ENCODE results near the gene LHPP.
A peak's percentile ranks its signal among the peaks of the same experiment; 100 is the strongest.

The LHPP gene

DNA sequence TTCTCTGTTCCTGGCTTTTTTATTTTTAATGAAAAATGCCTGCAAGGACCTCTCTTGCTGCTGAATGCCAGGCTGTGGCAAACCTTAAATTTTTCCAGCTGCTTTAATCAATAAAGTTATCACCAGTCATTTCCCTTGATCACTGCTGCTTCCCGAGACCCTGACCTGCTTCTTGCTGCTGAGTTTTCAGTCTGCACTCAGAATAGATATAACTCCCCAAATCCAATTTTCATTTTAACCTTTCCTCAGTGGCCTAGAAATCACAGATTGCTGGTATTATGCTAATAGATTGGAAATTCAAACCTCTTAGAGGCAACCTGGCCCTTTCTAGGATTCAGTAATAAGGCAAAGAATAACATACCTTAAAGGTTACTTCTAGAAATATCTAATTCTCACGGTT, 43.7 kb downstream of the LHPP start:
- no peaks in the 10 kb centered on the region for H3K4me1 ChIP-seq (ENCODE audit: control insufficient read depth, insufficient read depth, low read length)
- no peak overlapping the region for H3K4me3 ChIP-seq (ENCODE audit: low read depth, low read length)
- CTCF ChIA-PET: interaction anchor here (1.4 kb wide), 1 partner anchor 25 kb away, joined by 4 read pairs; no protein-coding TSS in a partner anchor
- TF ChIP-seq OSR2 (tag by site-specific recombination; IDR thresholded peaks at IDR 0.05): no peak
- no peak for TF ChIP-seq ZNF658 (tag by site-specific recombination; IDR thresholded peaks at IDR 0.05)
- TF ChIP-seq ZNF548 (tag by site-specific recombination; IDR thresholded peaks at IDR 0.05): no peak
- TF ChIP-seq, protein P1, sequence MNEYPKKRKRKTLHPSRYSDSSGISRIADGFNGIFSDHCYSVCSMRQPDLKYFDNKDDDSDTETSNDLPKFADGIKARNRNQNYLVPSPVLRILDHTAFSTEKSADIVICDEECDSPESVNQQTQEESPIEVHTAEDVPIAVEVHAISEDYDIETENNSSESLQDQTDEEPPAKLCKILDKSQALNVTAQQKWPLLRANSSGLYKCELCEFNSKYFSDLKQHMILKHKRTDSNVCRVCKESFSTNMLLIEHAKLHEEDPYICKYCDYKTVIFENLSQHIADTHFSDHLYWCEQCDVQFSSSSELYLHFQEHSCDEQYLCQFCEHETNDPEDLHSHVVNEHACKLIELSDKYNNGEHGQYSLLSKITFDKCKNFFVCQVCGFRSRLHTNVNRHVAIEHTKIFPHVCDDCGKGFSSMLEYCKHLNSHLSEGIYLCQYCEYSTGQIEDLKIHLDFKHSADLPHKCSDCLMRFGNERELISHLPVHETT (tag by site-specific recombination; IDR thresholded peaks at IDR 0.05): no peak
- TF ChIP-seq OVOL3 (tag by site-specific recombination; IDR thresholded peaks at IDR 0.05): no peak
- no peak for TF ChIP-seq KLF10 (tag by site-specific recombination; IDR thresholded peaks at IDR 0.05)
- no peak for TF ChIP-seq ZNF785 (tag by site-specific recombination; IDR thresholded peaks at IDR 0.05)
- H3K9me3 ChIP-seq (ENCODE audit: control insufficient read depth, insufficient read depth, low read depth, low read length): no peaks in the 10 kb centered on the region
- POLR2A ChIA-PET: no interaction called here
- no peak overlapping the region for H3K27ac ChIP-seq (ENCODE audit: extremely low read depth, low read depth, low read length)
- peaks cover 0 to 5% of the 10 kb centered on the region in 2 experiments; a peak in 1 of 3 replicates for H3K36me3 ChIP-seq (ENCODE audit: control insufficient read depth in 2 of 2, insufficient read depth in 1 of 2, low read length in 2 of 2)

DNA sequence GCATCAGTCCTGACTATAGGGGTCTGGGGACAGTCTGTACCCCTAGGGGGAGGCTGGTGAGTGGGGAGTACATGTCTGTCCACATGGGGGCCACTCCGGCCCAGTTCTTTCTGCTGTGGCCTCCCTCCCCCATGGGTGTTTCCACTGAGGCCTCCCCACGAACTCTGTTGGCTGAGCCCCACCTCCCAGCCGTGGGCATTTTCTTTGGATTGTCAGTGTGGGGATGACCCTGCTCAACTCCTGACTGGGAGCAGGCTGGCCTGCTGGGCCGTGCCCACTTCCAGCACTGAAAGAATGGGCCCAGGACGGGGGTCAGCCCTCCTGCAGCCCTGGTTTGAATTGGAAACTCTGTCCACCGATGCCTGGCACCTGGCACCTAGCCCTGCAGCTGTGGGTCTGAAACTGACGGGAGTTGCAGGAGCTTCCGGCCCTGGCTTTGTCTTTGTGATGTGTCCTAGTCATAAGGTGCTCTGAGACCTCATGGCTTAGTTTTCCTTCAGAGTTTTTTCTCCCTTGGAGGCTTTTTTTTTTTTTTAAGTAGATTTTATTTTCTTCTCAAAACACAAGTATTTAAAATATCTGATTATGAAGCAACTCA, 46.5 kb downstream of the LHPP start:
- no peak overlapping the region for H3K4me3 ChIP-seq (ENCODE audit: low read depth, low read length)
- CTCF ChIA-PET: interaction anchor here (0.6 kb wide), 1 partner anchor 119 kb away, joined by 6 read pairs; no protein-coding TSS in a partner anchor
- POLR2A ChIA-PET: no interaction called here

DNA sequence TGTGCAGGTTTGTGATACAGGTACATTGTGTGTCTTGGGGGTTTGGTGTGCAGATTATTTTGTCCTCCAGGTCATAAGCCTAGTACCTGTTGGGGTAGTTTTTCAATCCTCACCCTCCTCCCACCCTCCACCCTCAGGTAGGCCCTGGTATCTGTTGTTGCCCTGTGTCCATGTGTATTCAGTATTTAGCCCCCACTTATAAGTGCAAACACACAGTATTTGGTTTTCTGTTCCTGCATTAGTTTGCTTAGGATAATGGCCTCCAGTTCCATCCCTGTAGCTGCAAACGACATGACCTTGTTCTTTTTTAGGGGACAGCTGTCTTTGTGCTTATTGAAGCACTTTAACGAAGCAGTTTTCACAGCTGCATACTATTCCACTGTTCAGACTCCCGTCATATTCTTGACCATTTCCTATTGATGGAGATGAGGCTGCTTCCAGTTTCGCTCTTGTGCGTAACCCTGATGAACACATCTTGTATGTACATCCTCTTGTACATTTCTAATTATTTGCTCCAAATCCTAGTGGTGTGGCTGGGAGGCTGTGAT, 47.4 kb downstream of the LHPP start:
- ChIA-PET POLR2A (no interaction called here), CTCF (interaction anchor here (0.6 kb wide), 1 partner anchor 120 kb away, joined by 6 read pairs; no protein-coding TSS in a partner anchor)
- H3K36me3 ChIP-seq (ENCODE audit: control insufficient read depth in 2 of 2, insufficient read depth in 1 of 2, low read length in 2 of 2): no peaks in the 10 kb centered on the region
- H3K4me1 ChIP-seq (ENCODE audit: control insufficient read depth, insufficient read depth, low read length): no peaks in the 10 kb centered on the region
- peak; percentile 97 for TF ChIP-seq ZNF146 (tag by site-specific recombination; IDR thresholded peaks at IDR 0.05)
- TF ChIP-seq, protein P2, sequence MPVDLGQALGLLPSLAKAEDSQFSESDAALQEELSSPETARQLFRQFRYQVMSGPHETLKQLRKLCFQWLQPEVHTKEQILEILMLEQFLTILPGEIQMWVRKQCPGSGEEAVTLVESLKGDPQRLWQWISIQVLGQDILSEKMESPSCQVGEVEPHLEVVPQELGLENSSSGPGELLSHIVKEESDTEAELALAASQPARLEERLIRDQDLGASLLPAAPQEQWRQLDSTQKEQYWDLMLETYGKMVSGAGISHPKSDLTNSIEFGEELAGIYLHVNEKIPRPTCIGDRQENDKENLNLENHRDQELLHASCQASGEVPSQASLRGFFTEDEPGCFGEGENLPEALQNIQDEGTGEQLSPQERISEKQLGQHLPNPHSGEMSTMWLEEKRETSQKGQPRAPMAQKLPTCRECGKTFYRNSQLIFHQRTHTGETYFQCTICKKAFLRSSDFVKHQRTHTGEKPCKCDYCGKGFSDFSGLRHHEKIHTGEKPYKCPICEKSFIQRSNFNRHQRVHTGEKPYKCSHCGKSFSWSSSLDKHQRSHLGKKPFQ (tag by site-specific recombination; IDR thresholded peaks at IDR 0.05): no peak
- TF ChIP-seq, protein P3, sequence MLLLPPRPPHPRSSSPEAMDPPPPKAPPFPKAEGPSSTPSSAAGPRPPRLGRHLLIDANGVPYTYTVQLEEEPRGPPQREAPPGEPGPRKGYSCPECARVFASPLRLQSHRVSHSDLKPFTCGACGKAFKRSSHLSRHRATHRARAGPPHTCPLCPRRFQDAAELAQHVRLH (tag by site-specific recombination; IDR thresholded peaks at IDR 0.05): 0 out of 2 replicates have a peak, but pooled peaks have one; percentile 25
- H3K4me3 ChIP-seq (ENCODE audit: low read depth, low read length): no peak overlapping the region
- H3K27ac ChIP-seq (ENCODE audit: extremely low read depth, low read depth, low read length): no peak overlapping the region
- no peaks in the 10 kb centered on the region for H3K9me3 ChIP-seq (ENCODE audit: control insufficient read depth, insufficient read depth, low read depth, low read length)

More for the DNA sequence above, 46.5 kb downstream of the LHPP start:
- no peaks in the 10 kb centered on the region for H3K4me1 ChIP-seq (ENCODE audit: control insufficient read depth, insufficient read depth, low read length)
- TF ChIP-seq ZNF530 (tag by site-specific recombination; IDR thresholded peaks at IDR 0.05; ENCODE audit: low read depth) (no peak), WT1 (tag by site-specific recombination; IDR thresholded peaks at IDR 0.05) (no peak), ZNF354C (tag by site-specific recombination; IDR thresholded peaks at IDR 0.05; ENCODE audit: borderline replicate concordance, low read depth) (no peak), ZBTB7A (tag by site-specific recombination; IDR thresholded peaks at IDR 0.05; ENCODE audit: low read depth) (no peak), HOXC10 (CRISPR knock-in tag; IDR thresholded peaks at IDR 0.05) (no peak), ZNF658 (tag by site-specific recombination; IDR thresholded peaks at IDR 0.05) (no peak), ZEB2 (tag by site-specific recombination; IDR thresholded peaks at IDR 0.05) (no peak)
- TF ChIP-seq, protein P4, sequence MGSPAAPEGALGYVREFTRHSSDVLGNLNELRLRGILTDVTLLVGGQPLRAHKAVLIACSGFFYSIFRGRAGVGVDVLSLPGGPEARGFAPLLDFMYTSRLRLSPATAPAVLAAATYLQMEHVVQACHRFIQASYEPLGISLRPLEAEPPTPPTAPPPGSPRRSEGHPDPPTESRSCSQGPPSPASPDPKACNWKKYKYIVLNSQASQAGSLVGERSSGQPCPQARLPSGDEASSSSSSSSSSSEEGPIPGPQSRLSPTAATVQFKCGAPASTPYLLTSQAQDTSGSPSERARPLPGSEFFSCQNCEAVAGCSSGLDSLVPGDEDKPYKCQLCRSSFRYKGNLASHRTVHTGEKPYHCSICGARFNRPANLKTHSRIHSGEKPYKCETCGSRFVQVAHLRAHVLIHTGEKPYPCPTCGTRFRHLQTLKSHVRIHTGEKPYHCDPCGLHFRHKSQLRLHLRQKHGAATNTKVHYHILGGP (tag by site-specific recombination; IDR thresholded peaks at IDR 0.05): no peak
- H3K9me3 ChIP-seq (ENCODE audit: control insufficient read depth, insufficient read depth, low read depth, low read length): no peaks in the 10 kb centered on the region
- H3K27ac ChIP-seq (ENCODE audit: extremely low read depth, low read depth, low read length): no peak overlapping the region
- no peaks in the 10 kb centered on the region for H3K36me3 ChIP-seq (ENCODE audit: control insufficient read depth in 2 of 2, insufficient read depth in 1 of 2, low read length in 2 of 2)
